WTC11 (cell line): ENCODE data around the gene RFTN1. TPM values are rescaled to one million over a fixed set of nuclear protein-coding genes. Genes with fewer than 3 reads are reported as not detected.
A peak's percentile ranks its signal among the peaks of the same experiment; 100 is the strongest.

Experiments used
- ATAC-seq: fragments of 200-7000 bp; cut with Tn5 transposase; 2 replicates; pipeline ENCODE4 v1.10.0; 2021; ENCODE audit warnings: mild to moderate bottlenecking, moderate library complexity
- CTCF ChIA-PET: fragments of 300-600 bp; sonication (Branson Sonifier 250); formaldehyde crosslinking; loops from one replicate; lab custom pipeline; 2021; ENCODE audit warnings: antibody characterized with exemption; lab: Charles Lee
- POLR2A ChIA-PET: fragments of 350-600 bp; sonication (Branson Sonifier 250); formaldehyde crosslinking; loops from one replicate; lab custom pipeline; 2021; ENCODE audit warnings: antibody characterized with exemption; lab: Charles Lee
- DNase-seq: peaks from one replicate; pipeline ENCODE4 v3.0.0; 2021; ENCODE audit warnings: low spot score
- H3K27ac Mint-ChIP-seq: 2 replicates; pipeline ENCODE4 v1.8.0; 2021; ENCODE audit warnings: mixed read lengths
- H3K27me3 Mint-ChIP-seq: 2 replicates; pipeline ENCODE4 v1.8.0; 2021; ENCODE audit warnings: low read depth, mild to moderate bottlenecking, moderate library complexity, mixed read lengths
- H3K36me3 Mint-ChIP-seq: 2 replicates; pipeline ENCODE4 v1.8.0; 2021; ENCODE audit warnings: mixed read lengths
- H3K4me1 Mint-ChIP-seq: 2 replicates; pipeline ENCODE4 v1.8.0; 2022; ENCODE audit warnings: mixed read lengths
- H3K4me3 Mint-ChIP-seq: 2 replicates; pipeline ENCODE4 v1.8.0; 2021; ENCODE audit warnings: mild to moderate bottlenecking, moderate library complexity, mixed read lengths
- H3K9me3 Mint-ChIP-seq: 2 replicates; pipeline ENCODE4 v1.8.0; 2021; ENCODE audit warnings: mixed read lengths
- CBFB ChIP-seq: sonication (generic); formaldehyde crosslinking; IDR thresholded peaks from 2 replicates; pipeline ENCODE4 v1.8.1; 2022; ENCODE audit warnings: mild to moderate bottlenecking, low read depth, missing genetic modification reagents
- CREM ChIP-seq: sonication (generic); formaldehyde crosslinking; IDR thresholded peaks from 2 replicates; pipeline ENCODE4 v1.8.1; 2022; ENCODE audit warnings: mild to moderate bottlenecking, missing genetic modification reagents, moderate library complexity
- ESRRA ChIP-seq: sonication (generic); formaldehyde crosslinking; IDR thresholded peaks from 2 replicates; pipeline ENCODE4 v1.8.1; 2022; ENCODE audit warnings: mild to moderate bottlenecking, missing genetic modification reagents, borderline replicate concordance
- FOXJ3 ChIP-seq: sonication (generic); formaldehyde crosslinking; IDR thresholded peaks from 2 replicates; pipeline ENCODE4 v1.9.0; 2021; ENCODE audit warnings: missing genetic modification reagents, mild to moderate bottlenecking, borderline replicate concordance
- FOXK1 ChIP-seq: sonication (generic); formaldehyde crosslinking; IDR thresholded peaks from 2 replicates; pipeline ENCODE4 v1.8.0; 2022; ENCODE audit warnings: mild to moderate bottlenecking, moderate library complexity, missing genetic modification reagents
- FOXP1 ChIP-seq: sonication (generic); formaldehyde crosslinking; IDR thresholded peaks from 2 replicates; pipeline ENCODE4 v1.8.0; 2022; ENCODE audit warnings: missing genetic modification reagents, mild to moderate bottlenecking, moderate library complexity, borderline replicate concordance
- GRHL2 ChIP-seq: fragments of 250-450 bp; sonication (Bioruptor Pico); IDR thresholded peaks from 2 replicates; pipeline ENCODE4 v1.8.0; 2022; ENCODE audit warnings: mild to moderate bottlenecking, moderate library complexity; ENCODE audit not compliant: insufficient replicate concordance, severe bottlenecking
- JAZF1 ChIP-seq: fragments of 250-450 bp; sonication (Bioruptor Pico); IDR thresholded peaks from 2 replicates; pipeline ENCODE4 v1.9.0; 2021; ENCODE audit warnings: moderate library complexity, mild to moderate bottlenecking, inconsistent platforms
- KAT7 ChIP-seq: sonication (generic); formaldehyde crosslinking; IDR thresholded peaks from 2 replicates; pipeline ENCODE4 v1.8.1; 2023; ENCODE audit warnings: missing genetic modification reagents, mild to moderate bottlenecking, borderline replicate concordance
- MLX ChIP-seq: sonication (generic); formaldehyde crosslinking; IDR thresholded peaks from 2 replicates; pipeline ENCODE4 v1.8.1; 2023; ENCODE audit warnings: mild to moderate bottlenecking, missing genetic modification reagents, moderate library complexity
- MYBL2 ChIP-seq: sonication (generic); formaldehyde crosslinking; IDR thresholded peaks from 2 replicates; pipeline ENCODE4 v1.8.1; 2023; ENCODE audit warnings: mild to moderate bottlenecking, moderate library complexity, missing genetic modification reagents
- NFATC4 ChIP-seq: fragments of 250-450 bp; sonication (Bioruptor Pico); IDR thresholded peaks from 2 replicates; pipeline ENCODE4 v1.9.0; 2021; ENCODE audit warnings: mild to moderate bottlenecking
- TEAD4 ChIP-seq: sonication (generic); formaldehyde crosslinking; IDR thresholded peaks from 2 replicates; pipeline ENCODE4 v1.8.0; 2022; ENCODE audit warnings: mild to moderate bottlenecking, missing genetic modification reagents
- USF1 ChIP-seq: sonication (generic); formaldehyde crosslinking; IDR thresholded peaks from 2 replicates; pipeline ENCODE4 v1.8.0; 2022; ENCODE audit warnings: mild to moderate bottlenecking, missing genetic modification reagents
- ZNF138 ChIP-seq: sonication (generic); formaldehyde crosslinking; conservative IDR thresholded peaks from 2 replicates; pipeline ENCODE4 v1.8.1; 2022; ENCODE audit warnings: mild to moderate bottlenecking, moderate library complexity, missing genetic modification reagents
- ZNF219 ChIP-seq: sonication (generic); formaldehyde crosslinking; IDR thresholded peaks from 2 replicates; pipeline ENCODE4 v1.8.0; 2023; ENCODE audit warnings: missing genetic modification reagents, mild to moderate bottlenecking, borderline replicate concordance
- ZNF416 ChIP-seq: fragments of 250-450 bp; sonication (Bioruptor Pico); IDR thresholded peaks from 2 replicates; pipeline ENCODE4 v1.9.0; 2021; ENCODE audit warnings: mild to moderate bottlenecking, inconsistent platforms
- ZNF423 ChIP-seq: fragments of 250-450 bp; sonication (Bioruptor Pico); IDR thresholded peaks from 2 replicates; pipeline ENCODE4 v2.1.2; 2022; ENCODE audit warnings: mild to moderate bottlenecking, moderate library complexity
- ZNF671 ChIP-seq: fragments of 250-450 bp; sonication (Bioruptor Pico); IDR thresholded peaks from 2 replicates; pipeline ENCODE4 v1.8.0; 2021; ENCODE audit warnings: mild to moderate bottlenecking
- total RNA-seq: library from RNA; stranded (reverse); gene quantifications from 3 replicates; pipeline ENCODE4 v1.2.3, GENCODE V29; 2021
- TF ChIP-seq, protein P1 (sequence below): sonication (generic); formaldehyde crosslinking; IDR thresholded peaks from 2 replicates; pipeline ENCODE4 v1.8.0; 2023; ENCODE audit warnings: missing genetic modification reagents, mild to moderate bottlenecking, borderline replicate concordance
- TF ChIP-seq, protein P2 (sequence below): fragments of 250-450 bp; sonication (Bioruptor Pico); conservative IDR thresholded peaks from 2 replicates; pipeline ENCODE4 v1.9.0; 2021; ENCODE audit warnings: mild to moderate bottlenecking
- TF ChIP-seq, protein P3 (sequence below): sonication (generic); formaldehyde crosslinking; IDR thresholded peaks from 2 replicates; pipeline ENCODE4 v1.8.1; 2023; ENCODE audit warnings: mild to moderate bottlenecking, missing genetic modification reagents, borderline replicate concordance

Gene RFTN1
- total RNA-seq, 1 experiment from 2014 or later: 3.8 TPM

DNA sequence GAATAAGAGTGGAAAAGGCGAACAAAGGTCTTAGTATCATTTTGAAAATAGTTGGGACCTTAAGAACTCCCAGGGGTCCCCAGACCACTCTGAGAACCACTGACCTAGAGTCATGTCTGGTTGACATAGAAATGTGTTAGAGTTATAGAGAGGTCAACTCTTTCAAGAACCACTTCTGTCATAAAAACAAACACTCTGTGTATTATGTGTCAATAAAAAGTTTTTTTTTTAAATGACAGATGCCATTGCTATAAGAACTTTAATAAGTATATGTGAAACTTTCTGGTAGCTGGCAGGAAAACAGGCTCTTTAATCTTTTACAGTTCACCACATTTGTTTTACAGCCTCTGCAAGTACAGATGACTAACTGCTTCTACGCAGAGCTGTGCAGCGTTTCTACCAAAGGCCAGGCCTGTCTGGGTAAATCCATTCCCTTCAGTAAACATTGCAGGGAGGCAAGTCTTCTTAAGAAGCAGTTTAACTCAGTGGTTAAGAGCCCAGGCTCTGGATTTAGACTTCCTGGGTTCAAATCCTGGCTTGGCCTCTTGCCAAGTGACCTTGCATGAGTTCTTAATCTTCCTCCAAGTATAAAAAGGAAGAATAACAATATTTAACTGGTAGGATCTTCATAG lies 56.6 kb downstream of the RFTN1 start (continued):
- TF ChIP-seq JAZF1: no peak
- TF ChIP-seq ZNF219: no peak
- no peak for TF ChIP-seq FOXP1 (CRISPR knock-in tag)
- TF ChIP-seq, all 79 proteins: peak for 0

DNA sequence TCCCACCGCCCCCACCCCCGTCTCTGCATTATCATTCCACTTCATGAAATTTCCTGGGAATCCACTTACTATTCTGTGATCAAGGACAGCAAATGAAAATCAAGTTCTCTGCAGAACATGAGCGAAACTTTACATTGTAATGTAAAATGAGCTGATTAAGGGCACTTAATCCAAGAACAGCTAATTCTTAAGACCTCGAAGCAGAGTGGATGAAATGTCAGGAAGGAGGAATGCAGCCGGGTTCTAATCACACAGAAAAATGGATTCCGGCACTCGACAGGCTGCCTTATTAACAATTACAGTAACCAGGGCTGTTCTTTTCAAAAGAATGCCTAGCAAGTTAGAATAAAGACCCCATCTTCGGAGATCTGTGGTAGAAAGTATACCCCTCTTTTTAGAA lies 57.5 kb downstream of the RFTN1 start:
- no peaks in the 10 kb centered on the region for H3K36me3 Mint-ChIP-seq
- CTCF ChIA-PET: interaction anchor here (0.6 kb wide), 1 partner anchor 98 kb away, joined by 4 read pairs; no protein-coding TSS in a partner anchor

GRCh38 chr3:16455001-16455400 lies 58.5 kb downstream of the RFTN1 start:
- Mint-ChIP-seq H3K4me3 (no peak overlapping the region), H3K9me3 (peaks cover 4% of the 10 kb centered on the region; the same call in 1 of the 2 replicates), H3K4me1 (peaks cover 37% of the 10 kb centered on the region), H3K27ac (0 out of 2 replicates have a peak overlapping the region, but pooled peaks have one; percentile 46), H3K27me3 (0 out of 2 replicates have a peak, but pooled peaks cover 3% of the 10 kb centered on the region), H3K36me3 (no peaks in the 10 kb centered on the region)
- ATAC-seq (peak; percentile 13; the same call in 1 of the 2 replicates), DNase-seq (no peak)
- CTCF ChIA-PET: interaction anchor here (1.0 kb wide), 1 partner anchor 81 kb away, joined by 3 read pairs; no protein-coding TSS in a partner anchor
- POLR2A ChIA-PET: no interaction called here
- no peak for TF ChIP-seq MLX (CRISPR knock-in tag)
- no peak for TF ChIP-seq CBFB (CRISPR knock-in tag)
- no peak for TF ChIP-seq FOXJ3 (CRISPR knock-in tag)
- TF ChIP-seq MYBL2: no peak
- TF ChIP-seq, protein P1, sequence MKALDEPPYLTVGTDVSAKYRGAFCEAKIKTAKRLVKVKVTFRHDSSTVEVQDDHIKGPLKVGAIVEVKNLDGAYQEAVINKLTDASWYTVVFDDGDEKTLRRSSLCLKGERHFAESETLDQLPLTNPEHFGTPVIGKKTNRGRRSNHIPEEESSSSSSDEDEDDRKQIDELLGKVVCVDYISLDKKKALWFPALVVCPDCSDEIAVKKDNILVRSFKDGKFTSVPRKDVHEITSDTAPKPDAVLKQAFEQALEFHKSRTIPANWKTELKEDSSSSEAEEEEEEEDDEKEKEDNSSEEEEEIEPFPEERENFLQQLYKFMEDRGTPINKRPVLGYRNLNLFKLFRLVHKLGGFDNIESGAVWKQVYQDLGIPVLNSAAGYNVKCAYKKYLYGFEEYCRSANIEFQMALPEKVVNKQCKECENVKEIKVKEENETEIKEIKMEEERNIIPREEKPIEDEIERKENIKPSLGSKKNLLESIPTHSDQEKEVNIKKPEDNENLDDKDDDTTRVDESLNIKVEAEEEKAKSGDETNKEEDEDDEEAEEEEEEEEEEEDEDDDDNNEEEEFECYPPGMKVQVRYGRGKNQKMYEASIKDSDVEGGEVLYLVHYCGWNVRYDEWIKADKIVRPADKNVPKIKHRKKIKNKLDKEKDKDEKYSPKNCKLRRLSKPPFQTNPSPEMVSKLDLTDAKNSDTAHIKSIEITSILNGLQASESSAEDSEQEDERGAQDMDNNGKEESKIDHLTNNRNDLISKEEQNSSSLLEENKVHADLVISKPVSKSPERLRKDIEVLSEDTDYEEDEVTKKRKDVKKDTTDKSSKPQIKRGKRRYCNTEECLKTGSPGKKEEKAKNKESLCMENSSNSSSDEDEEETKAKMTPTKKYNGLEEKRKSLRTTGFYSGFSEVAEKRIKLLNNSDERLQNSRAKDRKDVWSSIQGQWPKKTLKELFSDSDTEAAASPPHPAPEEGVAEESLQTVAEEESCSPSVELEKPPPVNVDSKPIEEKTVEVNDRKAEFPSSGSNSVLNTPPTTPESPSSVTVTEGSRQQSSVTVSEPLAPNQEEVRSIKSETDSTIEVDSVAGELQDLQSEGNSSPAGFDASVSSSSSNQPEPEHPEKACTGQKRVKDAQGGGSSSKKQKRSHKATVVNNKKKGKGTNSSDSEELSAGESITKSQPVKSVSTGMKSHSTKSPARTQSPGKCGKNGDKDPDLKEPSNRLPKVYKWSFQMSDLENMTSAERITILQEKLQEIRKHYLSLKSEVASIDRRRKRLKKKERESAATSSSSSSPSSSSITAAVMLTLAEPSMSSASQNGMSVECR: no peak
- TF ChIP-seq TEAD4: no peak
- TF ChIP-seq NFATC4 (CRISPR knock-in tag): no peak
- no peak for TF ChIP-seq FOXK1
- TF ChIP-seq, protein P2, sequence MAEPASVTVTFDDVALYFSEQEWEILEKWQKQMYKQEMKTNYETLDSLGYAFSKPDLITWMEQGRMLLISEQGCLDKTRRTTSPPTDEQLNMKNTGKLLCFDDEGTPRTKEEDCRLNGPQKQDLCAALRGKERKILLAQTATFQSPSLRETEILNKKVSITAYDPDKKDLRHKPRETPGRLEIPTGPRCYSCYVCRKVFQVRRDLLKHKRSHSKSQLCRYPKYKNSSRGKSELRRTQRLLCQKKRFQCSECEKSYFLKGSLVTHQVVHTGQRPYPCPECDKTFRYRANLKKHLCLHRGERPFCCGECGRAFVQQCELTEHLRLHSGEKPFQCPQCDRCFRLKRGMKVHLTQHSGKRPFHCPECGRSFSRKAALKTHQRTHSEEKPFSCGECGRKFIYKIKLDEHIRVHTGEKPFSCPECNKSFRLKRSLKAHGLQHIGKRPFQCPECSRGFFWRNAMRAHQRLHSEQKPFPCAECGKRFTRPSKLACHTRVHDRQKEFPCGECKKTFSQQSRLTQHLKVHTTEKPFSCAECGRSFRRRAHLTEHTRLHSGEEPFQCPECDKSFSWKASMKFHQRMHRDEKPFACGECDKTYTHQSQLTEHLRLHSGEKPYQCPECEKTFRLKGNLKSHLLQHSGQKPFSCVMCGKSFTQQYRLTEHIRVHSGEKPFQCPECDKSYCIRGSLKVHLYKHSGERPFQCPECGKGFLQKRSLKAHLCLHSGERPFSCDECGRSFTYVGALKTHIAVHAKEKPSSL: no peak
- no peak for TF ChIP-seq USF1
- no peak for TF ChIP-seq ZNF138
- no peak for TF ChIP-seq GRHL2 (CRISPR knock-in tag)
- TF ChIP-seq FOXP1 (CRISPR knock-in tag): no peak
- TF ChIP-seq ZNF671 (CRISPR knock-in tag): no peak
- TF ChIP-seq ZNF416 (CRISPR knock-in tag): no peak
- TF ChIP-seq, protein P3, sequence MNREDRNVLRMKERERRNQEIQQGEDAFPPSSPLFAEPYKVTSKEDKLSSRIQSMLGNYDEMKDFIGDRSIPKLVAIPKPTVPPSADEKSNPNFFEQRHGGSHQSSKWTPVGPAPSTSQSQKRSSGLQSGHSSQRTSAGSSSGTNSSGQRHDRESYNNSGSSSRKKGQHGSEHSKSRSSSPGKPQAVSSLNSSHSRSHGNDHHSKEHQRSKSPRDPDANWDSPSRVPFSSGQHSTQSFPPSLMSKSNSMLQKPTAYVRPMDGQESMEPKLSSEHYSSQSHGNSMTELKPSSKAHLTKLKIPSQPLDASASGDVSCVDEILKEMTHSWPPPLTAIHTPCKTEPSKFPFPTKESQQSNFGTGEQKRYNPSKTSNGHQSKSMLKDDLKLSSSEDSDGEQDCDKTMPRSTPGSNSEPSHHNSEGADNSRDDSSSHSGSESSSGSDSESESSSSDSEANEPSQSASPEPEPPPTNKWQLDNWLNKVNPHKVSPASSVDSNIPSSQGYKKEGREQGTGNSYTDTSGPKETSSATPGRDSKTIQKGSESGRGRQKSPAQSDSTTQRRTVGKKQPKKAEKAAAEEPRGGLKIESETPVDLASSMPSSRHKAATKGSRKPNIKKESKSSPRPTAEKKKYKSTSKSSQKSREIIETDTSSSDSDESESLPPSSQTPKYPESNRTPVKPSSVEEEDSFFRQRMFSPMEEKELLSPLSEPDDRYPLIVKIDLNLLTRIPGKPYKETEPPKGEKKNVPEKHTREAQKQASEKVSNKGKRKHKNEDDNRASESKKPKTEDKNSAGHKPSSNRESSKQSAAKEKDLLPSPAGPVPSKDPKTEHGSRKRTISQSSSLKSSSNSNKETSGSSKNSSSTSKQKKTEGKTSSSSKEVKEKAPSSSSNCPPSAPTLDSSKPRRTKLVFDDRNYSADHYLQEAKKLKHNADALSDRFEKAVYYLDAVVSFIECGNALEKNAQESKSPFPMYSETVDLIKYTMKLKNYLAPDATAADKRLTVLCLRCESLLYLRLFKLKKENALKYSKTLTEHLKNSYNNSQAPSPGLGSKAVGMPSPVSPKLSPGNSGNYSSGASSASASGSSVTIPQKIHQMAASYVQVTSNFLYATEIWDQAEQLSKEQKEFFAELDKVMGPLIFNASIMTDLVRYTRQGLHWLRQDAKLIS (CRISPR knock-in tag): no peak
- TF ChIP-seq ESRRA (CRISPR knock-in tag): no peak

More for the DNA sequence above, 57.5 kb downstream of the RFTN1 start:
- Mint-ChIP-seq H3K9me3 (peaks cover 4% of the 10 kb centered on the region; the same call in 1 of the 2 replicates), H3K27ac (no peak overlapping the region), H3K4me3 (no peak overlapping the region), H3K4me1 (peaks cover 37% of the 10 kb centered on the region), H3K27me3 (0 out of 2 replicates have a peak, but pooled peaks cover 3% of the 10 kb centered on the region)
- TF ChIP-seq ZNF423 (CRISPR knock-in tag) (no peak), CREM (CRISPR knock-in tag) (no peak), MYBL2 (no peak), KAT7 (CRISPR knock-in tag) (no peak), FOXJ3 (CRISPR knock-in tag) (no peak)
- POLR2A ChIA-PET: no interaction called here
- ATAC-seq (peak; percentile 33), DNase-seq (no peak)
